Testis (tissue), 3 donors: ENCODE data around the gene DACT2. TPM values are rescaled to one million over a fixed set of nuclear protein-coding genes. Genes with fewer than 3 reads are reported as not detected.

Experiments used
- DNase-seq: peaks from one replicate; pipeline ENCODE4 v3.0.0-alpha.2; 2019
- H3K27ac ChIP-seq, 2 donors: fragments of 200-600 bp; sonication (generic); one replicate each; pipeline ENCODE4 v1.5.1; 2019
- H3K27me3 ChIP-seq: fragments of 200-600 bp; sonication (generic); one replicate; pipeline ENCODE4 v1.5.1; 2019
- H3K36me3 ChIP-seq: fragments of 200-600 bp; sonication (generic); one replicate; pipeline ENCODE4 v1.5.1; 2017; ENCODE audit warnings: low read depth; ENCODE audit errors: missing control alignments
- H3K4me1 ChIP-seq: fragments of 200-600 bp; sonication (generic); one replicate; pipeline ENCODE4 v1.5.1; 2019
- H3K4me3 ChIP-seq, 2 donors: fragments of 200-600 bp; sonication (generic); one replicate each; pipeline ENCODE4 v1.5.1; 2017 to 2019
- H3K9me3 ChIP-seq: fragments of 200-600 bp; sonication (generic); one replicate; pipeline ENCODE4 v1.5.1; 2017
- CTCF ChIP-seq, 3 experiments: fragments of 450-650 bp in 2 of 3; fragments of 200-600 bp in 1 of 3; sonication (generic) in 1 of 3; IDR thresholded peaks; one replicate each; pipeline ENCODE4 v1.5.1; 2016 to 2019; ENCODE audit warnings: antibody characterized with exemption in 3 of 3, mild to moderate bottlenecking in 2 of 3, moderate library complexity in 1 of 3
- POLR2A ChIP-seq: fragments of 450-650 bp; IDR thresholded peaks from one replicate; pipeline ENCODE4 v1.6.1; 2017; ENCODE audit warnings: antibody characterized with exemption, mild to moderate bottlenecking, moderate library complexity
- WGBS, 2 donors: methylation state at CpG; one replicate each; pipeline ENCODE4 v1.1.5; 2018; 5-methylcytosine and 5-hydroxymethylcytosine counted together
- intact Hi-C: fragments of 100-400 bp; cut with DNase I; formaldehyde crosslinking; loops from one replicate; pipeline ENCODE4 v1.15.1; 2023; ENCODE audit warnings: low total_unique reads
- polyA plus RNA-seq: library from polyadenylated mRNA; stranded (reverse); fragments of 350-450 nt; fragmentation: Illumina TruSeq; extraction: RNeasy Lipid Tissue Mini Kit (QIAGEN cat#74804); gene quantifications from one replicate; pipeline ENCODE4 v1.2.3, GENCODE V29; 2014; ENCODE audit warnings: low read depth, low replicate concordance; ENCODE audit not compliant: insufficient read depth
- total RNA-seq, 2 donors: library from RNA; depleted of rRNA; stranded (reverse); fragments of >200 nt; gene quantifications; one replicate each; pipeline ENCODE4 v1.2.3, GENCODE V29; 2016

Gene DACT2
- total and polyA plus RNA-seq, 3 donors from 2014 or later = 1.8 to 20.8 (median 2.0) TPM

GRCh38 chr6:168363302-168363701, 43.7 kb upstream of the DACT2 start:
- intact Hi-C loops = no loop called here
- no peaks in the 10 kb centered on the region for H3K9me3 ChIP-seq
- no peaks in the 10 kb centered on the region for H3K36me3 ChIP-seq
- H3K4me1 ChIP-seq = no peaks in the 10 kb centered on the region
- no peak overlapping the region for H3K27ac ChIP-seq
- no peak for DNase-seq
- no peak for TF ChIP-seq CTCF (IDR thresholded peaks at IDR 0.05)
- TF ChIP-seq POLR2A = no peak
- WGBS, 2 donors = 82 to 84% methylated on average over 3 of the region's 3 CpGs
- no peak overlapping the region for H3K4me3 ChIP-seq
- no peaks in the 10 kb centered on the region for H3K27me3 ChIP-seq

DNA sequence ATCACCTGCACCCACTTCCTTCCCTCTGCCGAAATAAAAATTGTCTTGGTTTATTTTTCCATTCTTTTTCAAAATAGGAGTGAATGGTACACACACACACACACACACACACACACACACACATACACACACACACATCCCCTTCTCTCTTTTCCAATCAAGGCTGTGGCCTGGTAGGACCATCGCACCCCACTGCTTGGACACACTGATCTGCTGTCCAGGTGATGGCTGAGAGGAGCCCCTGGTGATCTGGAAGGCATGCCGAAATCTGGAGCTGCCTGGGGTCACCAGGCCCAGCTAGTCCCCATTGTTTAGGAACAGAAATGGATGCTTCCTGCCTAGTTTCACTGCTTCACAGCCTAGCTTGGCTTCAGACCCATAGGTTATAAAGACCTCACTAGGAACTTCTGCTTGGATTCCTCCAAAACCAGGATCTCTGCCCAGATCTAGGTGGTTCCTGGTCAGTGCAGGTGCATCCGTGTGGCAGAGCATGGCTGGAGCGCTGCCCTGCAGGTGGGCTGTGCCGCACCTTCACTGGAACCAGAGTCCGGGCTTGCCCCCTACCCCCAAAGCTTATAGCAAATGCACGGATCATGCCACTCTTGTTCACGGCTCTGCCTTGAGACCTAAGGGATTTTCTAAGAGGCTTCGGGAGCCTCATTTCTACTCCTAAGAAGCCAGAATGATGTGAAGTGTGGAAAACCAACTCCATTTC, 42.9 kb upstream of the DACT2 start:
- Histone ChIP-seq H3K36me3 (no peaks in the 10 kb centered on the region), H3K27ac (no peak overlapping the region), H3K9me3 (no peaks in the 10 kb centered on the region), H3K4me1 (no peaks in the 10 kb centered on the region), H3K27me3 (no peaks in the 10 kb centered on the region), H3K4me3 (no peak overlapping the region)
- peak; percentile 7 for DNase-seq
- no peak for TF ChIP-seq CTCF (IDR thresholded peaks at IDR 0.05)
- 88 to 96% methylated on average over 7 to 10 of the region's 10 CpGs for WGBS, 2 donors
- intact Hi-C loops = no loop called here

- TF ChIP-seq POLR2A (no peak), CTCF (IDR thresholded peaks at IDR 0.05) (no peak)
- Histone ChIP-seq H3K9me3 (no peaks in the 10 kb centered on the region), H3K4me1 (no peaks in the 10 kb centered on the region), H3K27ac (no peak overlapping the region), H3K4me3 (no peak overlapping the region), H3K27me3 (no peaks in the 10 kb centered on the region), H3K36me3 (no peaks in the 10 kb centered on the region)
- WGBS, 2 donors = 94% methylated on average over 9 of the region's 9 CpGs
- DNase-seq = peak; percentile 4
- intact Hi-C loops = no loop called here
Observed at GRCh38 chr6:168361766-168362165, 42.2 kb upstream of the DACT2 start.

GRCh38 chr6:168359794-168360193, 40.2 kb upstream of the DACT2 start:
- WGBS, 2 donors = 80 to 86% methylated on average over 14 of the region's 14 CpGs

More at GRCh38 chr6:168359794-168360193, 40.2 kb upstream of the DACT2 start:
- TF ChIP-seq POLR2A = no peak
- TF ChIP-seq CTCF (IDR thresholded peaks at IDR 0.05) = no peak
- Histone ChIP-seq H3K9me3 (no peaks in the 10 kb centered on the region), H3K36me3 (no peaks in the 10 kb centered on the region), H3K4me3 (no peak overlapping the region), H3K27me3 (no peaks in the 10 kb centered on the region), H3K4me1 (no peaks in the 10 kb centered on the region), H3K27ac (no peak overlapping the region)
- DNase-seq = no peak
- intact Hi-C loops = no loop called here
